ENCODE results near the gene CPXM2.
A peak's percentile ranks its signal among the peaks of the same experiment; 100 is the strongest.

The CPXM2 gene

GRCh38 chr10:123891144-123892071 lies at the start of gene CPXM2:
Gene CPXM2, minus strand, starts transcription at chr10:123891807. Its CDS starts 148 bp downstream, at chr10:123891659.
- no peaks in the 10 kb centered on the region for H3K36me3 ChIP-seq (ENCODE audit: control insufficient read depth, insufficient read depth, low read length)
- TF ChIP-seq CTCF (IDR thresholded peaks at IDR 0.05), result no peak
- no peaks in the 10 kb centered on the region for H3K4me1 ChIP-seq
- H3K4me2 ChIP-seq (ENCODE audit: low read length), result no peak within 1 kb of the TSS
- no peak within 1 kb of the TSS for H3K4me3 ChIP-seq (ENCODE audit: low read depth, low read length)
- no peak within 1 kb of the TSS for H3K9ac ChIP-seq
- H3K27ac ChIP-seq, result peak within 1 kb of the TSS; percentile 24
- no peak within 1 kb of the TSS for H2AFZ ChIP-seq
- H3K27me3 ChIP-seq (ENCODE audit: control insufficient read depth, insufficient read depth, low read length), result no peaks in the 10 kb centered on the region
- no peaks in the 10 kb centered on the region for H3K9me3 ChIP-seq (ENCODE audit: control insufficient read depth, low read length)
- H3K79me2 ChIP-seq, result no peaks in the 10 kb centered on the region

- Histone ChIP-seq H3K36me3 (ENCODE audit: control insufficient read depth, insufficient read depth, low read length) (no peaks in the 10 kb centered on the region), H3K9me3 (ENCODE audit: control insufficient read depth, low read length) (no peaks in the 10 kb centered on the region), H3K4me1 (no peaks in the 10 kb centered on the region), H3K9ac (no peak overlapping the region), H3K4me2 (ENCODE audit: low read length) (no peak overlapping the region), H3K27ac (no peak overlapping the region), H3K79me2 (no peaks in the 10 kb centered on the region), H3K27me3 (ENCODE audit: control insufficient read depth, insufficient read depth, low read length) (no peaks in the 10 kb centered on the region), H2AFZ (no peak overlapping the region), H3K4me3 (ENCODE audit: low read depth, low read length) (no peak overlapping the region)
- no peak for TF ChIP-seq CTCF (IDR thresholded peaks at IDR 0.05)
Observed at GRCh38 chr10:123939591-123939990, 48.0 kb upstream of the CPXM2 start.

GRCh38 chr10:123938890-123939289 lies 47.3 kb upstream of the CPXM2 start:
- Histone ChIP-seq H3K27ac (no peak overlapping the region), H2AFZ (no peak overlapping the region), H3K4me2 (ENCODE audit: low read length) (no peak overlapping the region), H3K27me3 (ENCODE audit: control insufficient read depth, insufficient read depth, low read length) (no peaks in the 10 kb centered on the region), H3K9ac (no peak overlapping the region), H3K36me3 (ENCODE audit: control insufficient read depth, insufficient read depth, low read length) (no peaks in the 10 kb centered on the region), H3K79me2 (no peaks in the 10 kb centered on the region), H3K9me3 (ENCODE audit: control insufficient read depth, low read length) (no peaks in the 10 kb centered on the region), H3K4me1 (no peaks in the 10 kb centered on the region), H3K4me3 (ENCODE audit: low read depth, low read length) (no peak overlapping the region)
- TF ChIP-seq CTCF (IDR thresholded peaks at IDR 0.05), result no peak

GRCh38 chr10:123936426-123936825 lies 44.8 kb upstream of the CPXM2 start:
- no peak overlapping the region for H3K27ac ChIP-seq
- H3K4me3 ChIP-seq (ENCODE audit: low read depth, low read length), result no peak overlapping the region
- no peak overlapping the region for H2AFZ ChIP-seq
- H3K4me2 ChIP-seq (ENCODE audit: low read length), result no peak overlapping the region
- no peak for TF ChIP-seq CTCF (IDR thresholded peaks at IDR 0.05)
- no peaks in the 10 kb centered on the region for H3K79me2 ChIP-seq
- no peaks in the 10 kb centered on the region for H3K9me3 ChIP-seq (ENCODE audit: control insufficient read depth, low read length)
- no peak overlapping the region for H3K9ac ChIP-seq
- H3K27me3 ChIP-seq (ENCODE audit: control insufficient read depth, insufficient read depth, low read length), result no peaks in the 10 kb centered on the region
- no peaks in the 10 kb centered on the region for H3K36me3 ChIP-seq (ENCODE audit: control insufficient read depth, insufficient read depth, low read length)
- H3K4me1 ChIP-seq, result no peaks in the 10 kb centered on the region

- no peaks in the 10 kb centered on the region for H3K27me3 ChIP-seq (ENCODE audit: control insufficient read depth, insufficient read depth, low read length)
- H3K4me1 ChIP-seq, result no peaks in the 10 kb centered on the region
- H2AFZ ChIP-seq, result no peak overlapping the region
- H3K27ac ChIP-seq, result no peak overlapping the region
- H3K9ac ChIP-seq, result no peak overlapping the region
- TF ChIP-seq CTCF (IDR thresholded peaks at IDR 0.05), result no peak
- no peaks in the 10 kb centered on the region for H3K36me3 ChIP-seq (ENCODE audit: control insufficient read depth, insufficient read depth, low read length)
- no peak overlapping the region for H3K4me3 ChIP-seq (ENCODE audit: low read depth, low read length)
- no peaks in the 10 kb centered on the region for H3K79me2 ChIP-seq
- no peaks in the 10 kb centered on the region for H3K9me3 ChIP-seq (ENCODE audit: control insufficient read depth, low read length)
- H3K4me2 ChIP-seq (ENCODE audit: low read length), result no peak overlapping the region
Observed at GRCh38 chr10:123935680-123936079, 44.1 kb upstream of the CPXM2 start.

Measured in parathyroid adenoma (tissue), 2 donors.